CD14-positive monocyte (primary cell): Measurements from ENCODE around the gene PTPRR. TPM values are rescaled to one million over a fixed set of nuclear protein-coding genes. Genes with fewer than 3 reads are reported as not detected.

Experiments
- DNase-seq, 3 donors: peaks; one replicate each; pipeline ENCODE4 v3.0.0-alpha.2; 2011 to 2022
- H2AFZ ChIP-seq: 2 replicates; pipeline ENCODE4 v1.6.0; 2012; ENCODE audit warnings: mild to moderate bottlenecking, low read depth, low read length, inconsistent platforms; ENCODE audit not compliant: insufficient read depth, poor library complexity, severe bottlenecking
- H3K27ac ChIP-seq, 2 donors: 1 replicate in 1 of 2; 2 replicates in 1 of 2; pipeline ENCODE4 v1.5.1; 2012 to 2013; ENCODE audit warnings: low read length in 2 of 2, control low read depth in 1 of 2, inconsistent platforms in 1 of 2, low read depth in 1 of 2, mild to moderate bottlenecking in 1 of 2
- H3K27me3 ChIP-seq, 2 donors: one replicate each; pipeline versions ENCODE4 v1.6.0 to v1.6.1; 2011 to 2013; ENCODE audit warnings: low read length in 2 of 2; ENCODE audit not compliant: control insufficient read depth in 2 of 2, insufficient read depth in 2 of 2
- H3K36me3 ChIP-seq, 2 donors: replicated peaks in 1 of 2; 1 replicate in 1 of 2; 2 replicates in 1 of 2; pipeline versions ENCODE4 v1.5.1 to v1.6.1; 2012 to 2013; ENCODE audit warnings: low read length in 2 of 2, control low read depth in 1 of 2, inconsistent platforms in 1 of 2, mild to moderate bottlenecking in 1 of 2; ENCODE audit not compliant: insufficient read depth in 2 of 2, control insufficient read depth in 1 of 2
- H3K4me1 ChIP-seq, 2 donors: 1 replicate in 1 of 2; 2 replicates in 1 of 2; pipeline versions ENCODE4 v1.5.1 to v1.6.1; 2012 to 2013; ENCODE audit warnings: low read length in 2 of 2, control low read depth in 1 of 2, inconsistent platforms in 1 of 2, mild to moderate bottlenecking in 1 of 2, moderate library complexity in 1 of 2; ENCODE audit not compliant: insufficient read depth in 2 of 2, control insufficient read depth in 1 of 2
- H3K4me2 ChIP-seq: replicated peaks from 2 replicates; pipeline ENCODE3; 2012; ENCODE audit warnings: low read length, moderate library complexity, mild to moderate bottlenecking; ENCODE audit not compliant: poor library complexity, severe bottlenecking; ENCODE audit errors: extremely low read depth
- H3K4me3 ChIP-seq, 3 experiments: fragments of 200-600 bp in 1 of 3; sonication (generic) in 1 of 3; replicated peaks in 1 of 3; 1 replicate in 2 of 3; 2 replicates in 1 of 3; pipeline ENCODE4 v1.5.1; 2011 to 2013; ENCODE audit warnings: low read length in 3 of 3, mild to moderate bottlenecking in 3 of 3, control low read depth in 2 of 3, low read depth in 2 of 3, inconsistent platforms in 1 of 3, moderate library complexity in 1 of 3
- H3K79me2 ChIP-seq: 2 replicates; pipeline ENCODE4 v1.6.0; 2012; ENCODE audit warnings: mild to moderate bottlenecking, control low read depth, inconsistent platforms, low read length, moderate library complexity; ENCODE audit not compliant: insufficient read depth
- H3K9ac ChIP-seq: 2 replicates; pipeline ENCODE4 v1.6.0; 2017; ENCODE audit warnings: low read length, mild to moderate bottlenecking; ENCODE audit not compliant: insufficient read depth, poor library complexity, severe bottlenecking
- H3K9me3 ChIP-seq, 2 donors: replicated peaks in 1 of 2; 1 replicate in 1 of 2; 2 replicates in 1 of 2; pipeline versions ENCODE4 v1.5.1 to v1.6.1; 2012 to 2013; ENCODE audit warnings: low read length in 2 of 2, control low read depth in 1 of 2; ENCODE audit not compliant: control insufficient read depth in 1 of 2, insufficient read depth in 1 of 2
- H4K20me1 ChIP-seq: 2 replicates; pipeline ENCODE4 v1.6.0; 2012; ENCODE audit warnings: mild to moderate bottlenecking, low read length, control low read depth, moderate library complexity; ENCODE audit not compliant: insufficient read depth
- H3K27ac Mint-ChIP-seq, 7 donors: one replicate each; pipeline ENCODE4 v1.8.0; 2020; ENCODE audit warnings: mild to moderate bottlenecking in 7 of 7, mixed read lengths in 7 of 7, moderate library complexity in 6 of 7, inconsistent platforms in 2 of 7
- H3K27me3 Mint-ChIP-seq, 3 donors: one replicate each; pipeline ENCODE4 v1.8.0; 2021 to 2022; ENCODE audit warnings: low read depth in 3 of 3, mild to moderate bottlenecking in 3 of 3, mixed read lengths in 3 of 3, moderate library complexity in 3 of 3, inconsistent platforms in 1 of 3
- H3K36me3 Mint-ChIP-seq, 2 donors: one replicate each; pipeline ENCODE4 v1.8.0; 2020; ENCODE audit warnings: mixed read lengths in 2 of 2, inconsistent platforms in 1 of 2, mild to moderate bottlenecking in 1 of 2
- H3K4me1 Mint-ChIP-seq: one replicate; pipeline ENCODE4 v1.8.0; 2020; ENCODE audit warnings: mild to moderate bottlenecking, mixed read lengths
- H3K4me3 Mint-ChIP-seq, 2 donors: one replicate each; pipeline ENCODE4 v1.8.0; 2020; ENCODE audit warnings: mild to moderate bottlenecking in 2 of 2, mixed read lengths in 2 of 2, moderate library complexity in 1 of 2
- H3K9me3 Mint-ChIP-seq, 7 donors: one replicate each; pipeline ENCODE4 v1.8.0; 2020 to 2022; ENCODE audit warnings: mixed read lengths in 7 of 7, mild to moderate bottlenecking in 6 of 7, moderate library complexity in 6 of 7, inconsistent platforms in 2 of 7
- WGBS: methylation state at CpG from one replicate; pipeline ENCODE4 v1.1.5; 2013; ENCODE audit warnings: missing lambda C conversion rate; ENCODE audit not compliant: insufficient coverage; 5-methylcytosine and 5-hydroxymethylcytosine counted together
- intact Hi-C, 2 donors: fragments of 100-400 bp; cut with micrococcal nuclease; formaldehyde crosslinking; loops; one replicate each; pipeline versions ENCODE4 v1.15.0 to v1.15.1; 2023
- polyA plus RNA-seq, 3 donors: library from polyadenylated mRNA; depleted of rRNA in 1 of 3; unstranded in 2 of 3; stranded (reverse) in 1 of 3; fragments of 300-500 nt in 2 of 3; fragments of >200 nt in 1 of 3; fragmentation: Illumina TruSeq in 2 of 3; gene quantifications; 1 replicate in 2 of 3; 2 replicates in 1 of 3; pipeline ENCODE4 v1.2.3, GENCODE V29; 2012 to 2021
- TF ChIP-seq, protein P1 (sequence below): fragments of 200-600 bp; IDR thresholded peaks from one replicate; pipeline ENCODE4 v1.8.0; 2022; ENCODE audit warnings: antibody characterized with exemption, mild to moderate bottlenecking

Gene PTPRR
- polyA plus RNA-seq, 3 donors: not detected

- Histone ChIP-seq H3K4me2 (no peak overlapping the region), H2AFZ (no peak overlapping the region), H3K79me2 (no peaks in the 10 kb centered on the region), H3K4me1 (no peaks in the 10 kb centered on the region), H3K27ac (no peak overlapping the region), H3K27me3 (peaks cover 0 to 7% of the 10 kb centered on the region in 2 donors), H3K9ac (no peak overlapping the region), H3K36me3 (no peaks in the 10 kb centered on the region), H3K4me3 (no peak overlapping the region), H3K9me3 (no peaks in the 10 kb centered on the region), H4K20me1 (no peaks in the 10 kb centered on the region)
- DNase-seq: no peak
- no peak overlapping the region for H3K27ac Mint-ChIP-seq
- intact Hi-C loops: no loop called here
- H3K36me3 Mint-ChIP-seq: no peaks in the 10 kb centered on the region
- H3K9me3 Mint-ChIP-seq: peaks cover 0 to 2% (median 0%) of the 10 kb centered on the region in 7 donors
- WGBS: no CpG with 5 or more reads among the region's 1 CpG
- H3K4me3 Mint-ChIP-seq: no peak overlapping the region
- H3K4me1 Mint-ChIP-seq: no peaks in the 10 kb centered on the region
- TF ChIP-seq, protein P1, sequence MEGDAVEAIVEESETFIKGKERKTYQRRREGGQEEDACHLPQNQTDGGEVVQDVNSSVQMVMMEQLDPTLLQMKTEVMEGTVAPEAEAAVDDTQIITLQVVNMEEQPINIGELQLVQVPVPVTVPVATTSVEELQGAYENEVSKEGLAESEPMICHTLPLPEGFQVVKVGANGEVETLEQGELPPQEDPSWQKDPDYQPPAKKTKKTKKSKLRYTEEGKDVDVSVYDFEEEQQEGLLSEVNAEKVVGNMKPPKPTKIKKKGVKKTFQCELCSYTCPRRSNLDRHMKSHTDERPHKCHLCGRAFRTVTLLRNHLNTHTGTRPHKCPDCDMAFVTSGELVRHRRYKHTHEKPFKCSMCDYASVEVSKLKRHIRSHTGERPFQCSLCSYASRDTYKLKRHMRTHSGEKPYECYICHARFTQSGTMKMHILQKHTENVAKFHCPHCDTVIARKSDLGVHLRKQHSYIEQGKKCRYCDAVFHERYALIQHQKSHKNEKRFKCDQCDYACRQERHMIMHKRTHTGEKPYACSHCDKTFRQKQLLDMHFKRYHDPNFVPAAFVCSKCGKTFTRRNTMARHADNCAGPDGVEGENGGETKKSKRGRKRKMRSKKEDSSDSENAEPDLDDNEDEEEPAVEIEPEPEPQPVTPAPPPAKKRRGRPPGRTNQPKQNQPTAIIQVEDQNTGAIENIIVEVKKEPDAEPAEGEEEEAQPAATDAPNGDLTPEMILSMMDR: no peak
- peaks cover 6 to 16% (median 10%) of the 10 kb centered on the region in 3 donors for H3K27me3 Mint-ChIP-seq
Measured at GRCh38 chr12:70603044-70603443, 317.5 kb downstream of the PTPRR start.

DNA sequence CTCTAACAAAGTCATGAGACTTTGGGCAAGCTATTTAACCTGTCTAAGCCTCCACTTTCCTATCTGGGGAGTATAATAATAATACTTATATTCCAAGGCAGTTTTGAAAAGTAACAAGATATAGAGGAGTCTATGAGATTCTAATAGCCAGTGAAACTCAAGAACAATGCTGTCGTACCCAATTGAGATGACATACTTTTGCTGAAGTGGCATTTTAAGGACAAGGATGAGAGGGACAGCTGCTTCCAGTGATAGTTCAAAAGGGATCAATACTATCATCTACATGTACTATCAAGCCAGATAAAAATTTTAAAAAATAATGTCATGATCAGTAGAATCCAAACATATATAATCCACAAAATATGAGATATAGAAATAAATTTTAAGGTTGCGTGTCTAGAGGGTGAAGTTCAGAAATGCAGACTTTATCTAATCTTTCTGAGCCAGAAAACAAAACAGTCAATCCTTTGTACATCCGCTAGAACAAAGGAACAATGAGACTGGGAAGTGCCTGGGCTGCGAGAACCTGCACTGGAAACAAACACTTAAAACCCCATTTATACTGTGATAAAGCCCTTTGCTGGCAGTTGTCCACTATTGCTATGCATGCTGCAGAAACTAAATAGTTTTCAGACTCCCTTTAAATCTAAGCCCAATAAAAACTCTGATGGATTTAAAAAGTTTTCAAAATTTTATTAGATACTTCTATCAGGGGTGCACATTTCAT is 321.9 kb downstream of the PTPRR start:
- no peaks in the 10 kb centered on the region for H3K36me3 ChIP-seq
- 100% methylated on average over 1 of the region's 4 CpGs for WGBS
- no peak overlapping the region for H3K4me2 ChIP-seq
- H2AFZ ChIP-seq: no peak overlapping the region
- no peaks in the 10 kb centered on the region for H3K9me3 ChIP-seq
- no peak overlapping the region for H3K27ac ChIP-seq
- Mint-ChIP-seq H3K4me3 (no peak overlapping the region), H3K9me3 (peaks cover 0 to 4% (median 0%) of the 10 kb centered on the region in 7 donors), H3K36me3 (no peaks in the 10 kb centered on the region), H3K27ac (no peak overlapping the region), H3K4me1 (no peaks in the 10 kb centered on the region), H3K27me3 (peaks cover 0 to 5% (median 4%) of the 10 kb centered on the region in 3 donors)
- H3K4me1 ChIP-seq: no peaks in the 10 kb centered on the region
- H3K79me2 ChIP-seq: no peaks in the 10 kb centered on the region
- no peak overlapping the region for H3K9ac ChIP-seq
- H3K27me3 ChIP-seq: no peaks in the 10 kb centered on the region
- H3K4me3 ChIP-seq: no peak overlapping the region
- no peaks in the 10 kb centered on the region for H4K20me1 ChIP-seq
- DNase-seq: no peak
- TF ChIP-seq, protein P1: no peak
- intact Hi-C loops: no loop called here
